Ishikawa (cell line): ENCODE results near the gene TPM3.

Experiments used
- CEBPB ChIP-seq: IDR thresholded peaks from 2 replicates; pipeline ENCODE4 v1.6.1; 2012
- CREB1 ChIP-seq: IDR thresholded peaks from 2 replicates; pipeline ENCODE4 v1.6.1; 2012; ENCODE audit warnings: low read depth
- EP300 ChIP-seq: IDR thresholded peaks from 2 replicates; pipeline ENCODE4 v1.6.1; 2012; ENCODE audit warnings: borderline replicate concordance
- NFIC ChIP-seq: IDR thresholded peaks from 2 replicates; pipeline ENCODE4 v1.6.1; 2012
- RAD21 ChIP-seq: IDR thresholded peaks from 2 replicates; pipeline ENCODE4 v1.6.1; 2012; ENCODE audit warnings: low read depth
- TAF1 ChIP-seq: IDR thresholded peaks from 2 replicates; pipeline ENCODE4 v1.6.1; 2012; ENCODE audit warnings: low read depth, mild to moderate bottlenecking
- TEAD4 ChIP-seq: IDR thresholded peaks from 2 replicates; pipeline ENCODE4 v1.6.1; 2012
- ZBTB7A ChIP-seq: IDR thresholded peaks from 2 replicates; pipeline ENCODE4 v1.6.1; 2012; ENCODE audit warnings: low read depth
- TF ChIP-seq, protein P1 (sequence below): IDR thresholded peaks from 2 replicates; pipeline ENCODE4 v1.6.1; 2012
- TF ChIP-seq, protein P2 (sequence below): IDR thresholded peaks from 2 replicates; pipeline ENCODE4 v1.6.1; 2012
- TF ChIP-seq, protein P3 (sequence below): IDR thresholded peaks from 2 replicates; pipeline ENCODE4 v1.6.1; 2012; ENCODE audit warnings: low read depth, mild to moderate bottlenecking

TPM3 gene

DNA sequence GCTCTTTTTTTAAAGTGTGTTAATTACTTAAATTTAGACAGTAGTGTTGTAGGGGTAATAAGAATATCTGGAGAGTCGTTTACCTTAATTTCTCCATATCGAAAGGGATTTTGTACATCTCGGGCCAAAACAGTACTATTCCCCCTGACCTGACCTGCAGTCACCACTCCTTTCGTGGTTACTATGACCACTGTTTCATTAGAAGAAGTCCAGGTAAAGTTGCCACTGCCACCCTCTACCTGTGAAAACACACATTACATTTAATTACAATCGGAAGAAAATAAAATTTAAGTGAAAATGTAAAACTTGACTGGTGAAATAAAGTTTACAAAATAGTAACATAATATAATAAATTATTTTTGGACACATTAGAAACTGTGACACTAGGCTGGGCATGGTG is 74.3 kb downstream of the TPM3 start:
- TF ChIP-seq ZBTB7A (no peak), RAD21 (peak; percentile 22; the same call in 1 of the 2 replicates)

DNA sequence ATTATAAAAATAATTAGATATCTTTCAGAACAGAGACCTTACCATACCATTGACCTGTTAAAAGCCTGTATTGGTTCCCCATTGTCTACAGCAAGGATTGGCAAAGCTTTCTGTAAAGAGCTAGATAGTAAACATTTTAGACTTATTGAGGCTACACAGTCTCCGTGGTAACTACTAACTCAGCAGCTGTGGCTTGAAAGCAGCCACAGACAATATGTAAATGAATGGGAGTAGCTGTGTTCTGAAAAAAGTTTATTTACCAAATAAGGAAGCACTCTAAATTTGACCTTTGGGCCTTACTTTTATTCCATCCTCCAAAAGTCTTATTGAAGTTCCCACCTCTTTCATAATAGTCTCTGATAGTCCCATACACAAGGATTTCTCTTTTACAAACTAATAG is 76.7 kb downstream of the TPM3 start:
- TF ChIP-seq TEAD4 (no peak), CREB1 (no peak), EP300 (no peak), CEBPB (no peak), NFIC (no peak), TAF1 (no peak)
- TF ChIP-seq, protein P1, sequence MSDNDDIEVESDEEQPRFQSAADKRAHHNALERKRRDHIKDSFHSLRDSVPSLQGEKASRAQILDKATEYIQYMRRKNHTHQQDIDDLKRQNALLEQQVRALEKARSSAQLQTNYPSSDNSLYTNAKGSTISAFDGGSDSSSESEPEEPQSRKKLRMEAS = no peak
- TF ChIP-seq, protein P2, sequence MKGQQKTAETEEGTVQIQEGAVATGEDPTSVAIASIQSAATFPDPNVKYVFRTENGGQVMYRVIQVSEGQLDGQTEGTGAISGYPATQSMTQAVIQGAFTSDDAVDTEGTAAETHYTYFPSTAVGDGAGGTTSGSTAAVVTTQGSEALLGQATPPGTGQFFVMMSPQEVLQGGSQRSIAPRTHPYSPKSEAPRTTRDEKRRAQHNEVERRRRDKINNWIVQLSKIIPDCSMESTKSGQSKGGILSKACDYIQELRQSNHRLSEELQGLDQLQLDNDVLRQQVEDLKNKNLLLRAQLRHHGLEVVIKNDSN = no peak
- TF ChIP-seq, protein P3, sequence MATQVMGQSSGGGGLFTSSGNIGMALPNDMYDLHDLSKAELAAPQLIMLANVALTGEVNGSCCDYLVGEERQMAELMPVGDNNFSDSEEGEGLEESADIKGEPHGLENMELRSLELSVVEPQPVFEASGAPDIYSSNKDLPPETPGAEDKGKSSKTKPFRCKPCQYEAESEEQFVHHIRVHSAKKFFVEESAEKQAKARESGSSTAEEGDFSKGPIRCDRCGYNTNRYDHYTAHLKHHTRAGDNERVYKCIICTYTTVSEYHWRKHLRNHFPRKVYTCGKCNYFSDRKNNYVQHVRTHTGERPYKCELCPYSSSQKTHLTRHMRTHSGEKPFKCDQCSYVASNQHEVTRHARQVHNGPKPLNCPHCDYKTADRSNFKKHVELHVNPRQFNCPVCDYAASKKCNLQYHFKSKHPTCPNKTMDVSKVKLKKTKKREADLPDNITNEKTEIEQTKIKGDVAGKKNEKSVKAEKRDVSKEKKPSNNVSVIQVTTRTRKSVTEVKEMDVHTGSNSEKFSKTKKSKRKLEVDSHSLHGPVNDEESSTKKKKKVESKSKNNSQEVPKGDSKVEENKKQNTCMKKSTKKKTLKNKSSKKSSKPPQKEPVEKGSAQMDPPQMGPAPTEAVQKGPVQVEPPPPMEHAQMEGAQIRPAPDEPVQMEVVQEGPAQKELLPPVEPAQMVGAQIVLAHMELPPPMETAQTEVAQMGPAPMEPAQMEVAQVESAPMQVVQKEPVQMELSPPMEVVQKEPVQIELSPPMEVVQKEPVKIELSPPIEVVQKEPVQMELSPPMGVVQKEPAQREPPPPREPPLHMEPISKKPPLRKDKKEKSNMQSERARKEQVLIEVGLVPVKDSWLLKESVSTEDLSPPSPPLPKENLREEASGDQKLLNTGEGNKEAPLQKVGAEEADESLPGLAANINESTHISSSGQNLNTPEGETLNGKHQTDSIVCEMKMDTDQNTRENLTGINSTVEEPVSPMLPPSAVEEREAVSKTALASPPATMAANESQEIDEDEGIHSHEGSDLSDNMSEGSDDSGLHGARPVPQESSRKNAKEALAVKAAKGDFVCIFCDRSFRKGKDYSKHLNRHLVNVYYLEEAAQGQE = no peak
